Measurements from ENCODE around the gene SMS.
"Not testable (repeated sequence)": the region's sequence is repeated elsewhere in the genome, so short reads cannot be mapped to it uniquely, and the experiment has no call there.

The SMS gene

GRCh38 chrX:21952624-21953023 is 12.1 kb downstream of the SMS start:
- DNase-seq, result no peak

GRCh38 chrX:21953195-21953830 is 12.8 kb downstream of the SMS start:
- not testable (repeated sequence) for DNase-seq

GRCh38 chrX:21955403-21956189 is 15.1 kb downstream of the SMS start:
- DNase-seq, result no peak

GRCh38 chrX:21956783-21957182 is 16.3 kb downstream of the SMS start:
- no peak for DNase-seq

- no peak for DNase-seq
Measured at GRCh38 chrX:21958187-21958586, 17.7 kb downstream of the SMS start.

GRCh38 chrX:21958916-21959315 is 18.4 kb downstream of the SMS start:
- no peak for DNase-seq

GRCh38 chrX:21959362-21960051 is 19.0 kb downstream of the SMS start:
- DNase-seq, result no peak

GRCh38 chrX:21960569-21961541 is 20.3 kb downstream of the SMS start:
- DNase-seq, result no peak

- no peak for DNase-seq
Measured at GRCh38 chrX:21962361-21962760, 21.9 kb downstream of the SMS start.

GRCh38 chrX:21963269-21963668 is 22.8 kb downstream of the SMS start:
- DNase-seq, result no peak

GRCh38 chrX:21963731-21964405 is 23.4 kb downstream of the SMS start:
- DNase-seq, result no peak

GRCh38 chrX:21966866-21967265 is 26.4 kb downstream of the SMS start:
- no peak for DNase-seq

- no peak for DNase-seq
Measured at GRCh38 chrX:21968333-21968732, 27.8 kb downstream of the SMS start.

GRCh38 chrX:21970326-21970725 is 29.8 kb downstream of the SMS start:
- no peak for DNase-seq

- DNase-seq, result no peak
Measured at GRCh38 chrX:21972046-21972445, 31.5 kb downstream of the SMS start.

- DNase-seq, result no peak
Measured at GRCh38 chrX:21972721-21973120, 32.2 kb downstream of the SMS start.

- no peak for DNase-seq
Measured at GRCh38 chrX:21973321-21974010, 33.0 kb downstream of the SMS start.

- DNase-seq, result no peak
Measured at GRCh38 chrX:21974011-21974385, 33.5 kb downstream of the SMS start.

GRCh38 chrX:21975242-21975641 is 34.7 kb downstream of the SMS start:
- DNase-seq, result no peak

GRCh38 chrX:21975812-21976211 is 35.3 kb downstream of the SMS start:
- DNase-seq, result no peak

- DNase-seq, result no peak
Measured at GRCh38 chrX:21978346-21978745, 37.8 kb downstream of the SMS start.

GRCh38 chrX:21982311-21982710 is 41.8 kb downstream of the SMS start:
- DNase-seq, result no peak

Data from NCI-H1930 (cell line).